ENCODE results near the gene IGFBP6. TPM values are rescaled to one million over a fixed set of nuclear protein-coding genes. Genes with fewer than 3 reads are reported as not detected.

The IGFBP6 gene
- total RNA-seq, 1 donor, result 577 TPM

DNA sequence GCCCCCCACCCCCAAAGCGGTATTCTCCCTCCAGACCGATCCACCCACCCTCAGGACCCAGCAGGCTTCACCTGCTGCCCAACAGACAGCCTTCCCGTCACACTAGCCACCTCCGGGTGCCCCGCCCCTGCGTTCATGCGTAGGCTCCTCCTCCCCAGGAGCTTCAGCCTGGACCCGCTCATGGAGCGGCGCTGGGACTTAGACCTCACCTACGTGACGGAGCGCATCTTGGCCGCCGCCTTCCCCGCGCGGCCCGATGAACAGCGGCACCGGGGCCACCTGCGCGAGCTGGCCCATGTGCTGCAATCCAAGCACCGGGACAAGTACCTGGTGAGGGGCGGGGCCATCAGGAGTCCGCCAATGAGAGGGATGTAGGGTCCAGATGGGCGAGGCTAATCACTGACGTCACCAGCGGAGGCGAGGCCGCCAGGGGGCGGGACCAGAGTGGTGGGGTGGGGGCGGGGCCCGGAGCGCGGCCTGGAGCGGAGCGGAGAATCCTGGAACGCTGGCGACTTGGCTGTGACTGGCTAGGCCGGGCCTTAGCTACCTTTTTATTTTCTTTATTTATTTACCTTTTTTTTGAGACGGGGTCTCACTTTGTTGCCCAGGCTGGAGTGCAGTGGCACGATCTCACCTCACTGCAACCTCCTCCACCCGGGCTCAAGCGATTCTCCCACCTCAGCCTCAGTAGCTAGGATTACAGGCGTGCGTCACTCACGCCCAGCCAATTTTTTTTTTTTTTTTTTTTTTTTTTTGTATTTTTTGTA lies 43.2 kb upstream of the IGFBP6 start:
- peak overlapping the region; percentile 28 for H3K27ac ChIP-seq (ENCODE audit: low read depth, low read length)
- H3K4me2 ChIP-seq (ENCODE audit: insufficient read depth, low read length), result peak overlapping the region; percentile 52
- DNase-seq (ENCODE audit: insufficient read length, low spot score, missing footprints), result peak; percentile 97
- TF ChIP-seq, protein P1, sequence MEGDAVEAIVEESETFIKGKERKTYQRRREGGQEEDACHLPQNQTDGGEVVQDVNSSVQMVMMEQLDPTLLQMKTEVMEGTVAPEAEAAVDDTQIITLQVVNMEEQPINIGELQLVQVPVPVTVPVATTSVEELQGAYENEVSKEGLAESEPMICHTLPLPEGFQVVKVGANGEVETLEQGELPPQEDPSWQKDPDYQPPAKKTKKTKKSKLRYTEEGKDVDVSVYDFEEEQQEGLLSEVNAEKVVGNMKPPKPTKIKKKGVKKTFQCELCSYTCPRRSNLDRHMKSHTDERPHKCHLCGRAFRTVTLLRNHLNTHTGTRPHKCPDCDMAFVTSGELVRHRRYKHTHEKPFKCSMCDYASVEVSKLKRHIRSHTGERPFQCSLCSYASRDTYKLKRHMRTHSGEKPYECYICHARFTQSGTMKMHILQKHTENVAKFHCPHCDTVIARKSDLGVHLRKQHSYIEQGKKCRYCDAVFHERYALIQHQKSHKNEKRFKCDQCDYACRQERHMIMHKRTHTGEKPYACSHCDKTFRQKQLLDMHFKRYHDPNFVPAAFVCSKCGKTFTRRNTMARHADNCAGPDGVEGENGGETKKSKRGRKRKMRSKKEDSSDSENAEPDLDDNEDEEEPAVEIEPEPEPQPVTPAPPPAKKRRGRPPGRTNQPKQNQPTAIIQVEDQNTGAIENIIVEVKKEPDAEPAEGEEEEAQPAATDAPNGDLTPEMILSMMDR (IDR thresholded peaks at IDR 0.05; ENCODE audit: extremely low read depth, low read depth, low read length), result no peak
- H3K79me2 ChIP-seq (ENCODE audit: insufficient read depth, low read length), result peaks cover 31% of the 10 kb centered on the region
- H3K4me3 ChIP-seq (ENCODE audit: insufficient read depth, low read length), result peak overlapping the region; percentile 46
- no peaks in the 10 kb centered on the region for H3K27me3 ChIP-seq (ENCODE audit: insufficient read depth, low read length)
- H2AFZ ChIP-seq (ENCODE audit: low read length), result no peak overlapping the region
- H4K20me1 ChIP-seq (ENCODE audit: insufficient read depth, low read length), result peaks cover 4% of the 10 kb centered on the region
- peaks cover 45% of the 10 kb centered on the region for H3K36me3 ChIP-seq (ENCODE audit: insufficient read depth, low read length)
- H3K9me3 ChIP-seq (ENCODE audit: low read depth, low read length), result no peaks in the 10 kb centered on the region
- H3K4me1 ChIP-seq (ENCODE audit: insufficient read depth, low read length), result peaks cover 62% of the 10 kb centered on the region

DNA sequence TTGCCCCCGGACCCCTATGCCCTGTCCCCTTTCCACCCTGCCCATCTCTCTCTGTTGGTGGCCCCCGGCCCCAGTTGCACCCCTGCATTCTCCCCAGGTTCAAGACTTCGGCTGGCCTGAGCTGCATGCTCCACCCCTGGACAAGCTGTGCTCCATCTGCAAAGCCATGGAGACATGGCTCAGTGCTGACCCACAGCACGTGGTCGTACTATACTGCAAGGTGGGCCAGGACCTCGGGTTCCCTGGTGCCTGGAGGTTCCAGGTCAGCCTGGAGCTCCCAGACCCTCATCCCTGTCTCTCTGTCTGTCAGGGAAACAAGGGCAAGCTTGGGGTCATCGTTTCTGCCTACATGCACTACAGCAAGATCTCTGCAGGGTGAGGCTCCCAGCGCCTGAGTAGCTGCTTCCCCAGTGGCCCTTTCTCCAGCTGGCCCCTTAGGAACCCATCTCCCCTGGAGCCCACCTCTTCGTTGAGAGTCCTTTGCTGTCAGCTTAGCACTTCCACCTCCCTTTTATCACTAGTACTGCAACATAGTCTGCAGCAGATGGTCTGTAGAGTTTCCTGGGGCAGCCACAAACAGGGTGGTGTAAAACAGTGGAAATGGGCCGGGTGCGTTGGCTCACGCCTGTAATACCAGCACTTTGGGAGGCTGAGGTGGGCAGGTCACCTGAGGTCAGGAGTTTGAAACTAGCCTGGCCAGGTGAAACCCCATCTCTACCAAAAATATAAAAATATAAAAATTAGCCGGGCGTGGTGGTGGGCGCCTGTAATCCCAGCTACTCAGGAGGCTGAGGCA lies 41.8 kb upstream of the IGFBP6 start:
- peak; percentile 59 for DNase-seq (ENCODE audit: insufficient read length, low spot score, missing footprints)
- Histone ChIP-seq H3K4me2 (ENCODE audit: insufficient read depth, low read length) (no peak overlapping the region), H3K27me3 (ENCODE audit: insufficient read depth, low read length) (no peaks in the 10 kb centered on the region), H3K4me1 (ENCODE audit: insufficient read depth, low read length) (peaks cover 50% of the 10 kb centered on the region), H3K79me2 (ENCODE audit: insufficient read depth, low read length) (peaks cover 20% of the 10 kb centered on the region), H3K4me3 (ENCODE audit: insufficient read depth, low read length) (no peak overlapping the region), H4K20me1 (ENCODE audit: insufficient read depth, low read length) (peaks cover 10% of the 10 kb centered on the region), H3K36me3 (ENCODE audit: insufficient read depth, low read length) (peaks cover 58% of the 10 kb centered on the region), H3K9me3 (ENCODE audit: low read depth, low read length) (no peaks in the 10 kb centered on the region), H3K27ac (ENCODE audit: low read depth, low read length) (no peak overlapping the region), H2AFZ (ENCODE audit: low read length) (no peak overlapping the region)
- TF ChIP-seq, protein P1 (IDR thresholded peaks at IDR 0.05; ENCODE audit: extremely low read depth, low read depth, low read length), result no peak

DNA sequence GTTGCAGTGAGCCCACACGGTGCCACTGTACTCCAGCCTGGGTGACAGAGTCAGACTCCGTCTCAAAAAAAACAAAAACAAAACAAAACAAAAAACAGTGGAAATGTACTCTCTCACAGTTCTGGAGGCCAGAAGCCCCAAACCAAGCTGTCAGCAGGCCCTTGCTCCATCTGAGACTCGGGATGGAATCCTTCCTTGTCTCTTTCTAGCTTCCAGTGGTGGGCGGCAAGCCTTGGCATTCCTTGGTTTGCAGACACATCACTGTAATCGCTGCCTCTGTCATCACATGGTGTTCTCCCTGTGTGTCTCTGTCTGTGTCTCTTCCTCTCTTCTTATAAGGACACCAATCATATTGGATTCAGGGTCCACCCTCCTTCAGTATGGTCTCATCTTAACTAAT lies 41.2 kb upstream of the IGFBP6 start:
- peak; percentile 58 for DNase-seq (ENCODE audit: insufficient read length, low spot score, missing footprints)
- Histone ChIP-seq H3K4me1 (ENCODE audit: insufficient read depth, low read length) (peaks cover 44% of the 10 kb centered on the region), H3K4me3 (ENCODE audit: insufficient read depth, low read length) (no peak overlapping the region), H3K27me3 (ENCODE audit: insufficient read depth, low read length) (no peaks in the 10 kb centered on the region), H3K36me3 (ENCODE audit: insufficient read depth, low read length) (peaks cover 64% of the 10 kb centered on the region), H3K4me2 (ENCODE audit: insufficient read depth, low read length) (no peak overlapping the region), H3K79me2 (ENCODE audit: insufficient read depth, low read length) (peaks cover 13% of the 10 kb centered on the region), H2AFZ (ENCODE audit: low read length) (no peak overlapping the region), H4K20me1 (ENCODE audit: insufficient read depth, low read length) (peaks cover 10% of the 10 kb centered on the region), H3K9me3 (ENCODE audit: low read depth, low read length) (no peaks in the 10 kb centered on the region), H3K27ac (ENCODE audit: low read depth, low read length) (peak overlapping the region; percentile 41)
- TF ChIP-seq, protein P1 (IDR thresholded peaks at IDR 0.05; ENCODE audit: extremely low read depth, low read depth, low read length), result no peak

DNA sequence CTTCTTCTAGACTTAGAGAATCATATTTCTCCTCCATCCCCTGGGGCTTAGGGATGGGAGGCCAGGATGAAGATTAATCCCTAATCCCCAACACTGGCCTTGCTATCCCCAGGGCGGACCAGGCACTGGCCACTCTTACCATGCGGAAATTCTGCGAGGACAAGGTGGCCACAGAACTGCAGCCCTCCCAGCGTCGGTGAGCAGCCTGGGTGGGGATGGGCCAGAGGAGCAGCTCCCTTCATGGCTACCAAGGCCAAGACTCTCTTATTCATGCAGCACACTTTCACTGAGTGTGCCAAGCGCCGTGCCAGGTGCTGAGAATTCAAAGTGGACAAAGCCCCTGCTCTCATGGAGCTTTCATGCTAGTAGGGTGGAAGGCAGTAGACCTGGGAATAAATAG lies 40.6 kb upstream of the IGFBP6 start:
- no peak overlapping the region for H3K4me3 ChIP-seq (ENCODE audit: insufficient read depth, low read length)
- no peaks in the 10 kb centered on the region for H3K27me3 ChIP-seq (ENCODE audit: insufficient read depth, low read length)
- H3K36me3 ChIP-seq (ENCODE audit: insufficient read depth, low read length), result peaks cover 68% of the 10 kb centered on the region
- no peak for DNase-seq (ENCODE audit: insufficient read length, low spot score, missing footprints)
- H2AFZ ChIP-seq (ENCODE audit: low read length), result no peak overlapping the region
- H3K79me2 ChIP-seq (ENCODE audit: insufficient read depth, low read length), result peaks cover 9% of the 10 kb centered on the region
- TF ChIP-seq, protein P1 (IDR thresholded peaks at IDR 0.05; ENCODE audit: extremely low read depth, low read depth, low read length), result no peak
- peaks cover 14% of the 10 kb centered on the region for H4K20me1 ChIP-seq (ENCODE audit: insufficient read depth, low read length)
- peak overlapping the region; percentile 41 for H3K27ac ChIP-seq (ENCODE audit: low read depth, low read length)
- no peak overlapping the region for H3K4me2 ChIP-seq (ENCODE audit: insufficient read depth, low read length)
- H3K9me3 ChIP-seq (ENCODE audit: low read depth, low read length), result no peaks in the 10 kb centered on the region
- H3K4me1 ChIP-seq (ENCODE audit: insufficient read depth, low read length), result peaks cover 38% of the 10 kb centered on the region
